Measurements from ENCODE around the gene SETX. TPM values are rescaled to one million over a fixed set of nuclear protein-coding genes. Genes with fewer than 3 reads are reported as not detected.

The SETX gene
- total RNA-seq, 1 experiment from 2014 or later = 21.0 TPM

- Histone ChIP-seq H3K27me3 (ENCODE audit: low read length) (no peaks in the 10 kb centered on the region), H3K4me1 (ENCODE audit: insufficient read depth, low read length) (no peaks in the 10 kb centered on the region), H3K4me3 (ENCODE audit: low read length) (no peak overlapping the region), H3K9ac (ENCODE audit: low read length) (no peak overlapping the region), H3K9me3 (ENCODE audit: low read length) (no peaks in the 10 kb centered on the region), H3F3A (ENCODE audit: low read length, unreplicated experiment) (no peaks in the 10 kb centered on the region), H4K20me1 (ENCODE audit: low read length) (no peaks in the 10 kb centered on the region), H3K79me2 (ENCODE audit: low read length) (no peaks in the 10 kb centered on the region), H3K4me2 (ENCODE audit: low read length) (no peak overlapping the region), H3K36me3 (ENCODE audit: low read depth, low read length) (peaks cover 21% of the 10 kb centered on the region), H3K9me2 (replicated peaks; ENCODE audit: low read length) (no peaks in the 10 kb centered on the region), H3K27ac (ENCODE audit: low read length) (no peak overlapping the region), H2AFZ (ENCODE audit: low read length) (no peak overlapping the region)
- CTCF ChIA-PET = no interaction called here
- BruUV-seq (replicated peaks) = no TSS peak
- DNase-seq = no peak
- POLR2A ChIA-PET (ENCODE audit: unreplicated experiment) = interaction anchor here (0.6 kb wide), 1 partner anchor 38 kb away, joined by 7 read pairs; no protein-coding TSS in a partner anchor
- no peak for ATAC-seq
- intact Hi-C loops (cut with micrococcal nuclease) = no loop called here
- TF ChIP-seq CTCF (conservative IDR thresholded peaks at IDR 0.05; ENCODE audit: low read depth, low read length) = no peak
- no peak for TF ChIP-seq EZH2 (IDR thresholded peaks at IDR 0.05; ENCODE audit: low read length, unreplicated experiment)
- TF ChIP-seq EZH2phosphoT487 (IDR thresholded peaks at IDR 0.05; ENCODE audit: borderline replicate concordance, low read length) = no peak
These were observed 36.2 kb upstream of the SETX start for GRCh38 chr9:132390966-132391365.

- Histone ChIP-seq H3F3A (ENCODE audit: low read length, unreplicated experiment) (no peaks in the 10 kb centered on the region), H3K36me3 (ENCODE audit: low read depth, low read length) (peaks cover 20% of the 10 kb centered on the region), H3K4me2 (ENCODE audit: low read length) (no peak overlapping the region), H2AFZ (ENCODE audit: low read length) (no peak overlapping the region), H3K9me2 (replicated peaks; ENCODE audit: low read length) (no peaks in the 10 kb centered on the region), H3K9me3 (ENCODE audit: low read length) (no peaks in the 10 kb centered on the region), H3K79me2 (ENCODE audit: low read length) (no peaks in the 10 kb centered on the region), H3K27ac (ENCODE audit: low read length) (no peak overlapping the region), H3K4me1 (ENCODE audit: insufficient read depth, low read length) (no peaks in the 10 kb centered on the region), H3K9ac (ENCODE audit: low read length) (no peak overlapping the region), H4K20me1 (ENCODE audit: low read length) (no peaks in the 10 kb centered on the region), H3K4me3 (ENCODE audit: low read length) (no peak overlapping the region), H3K27me3 (ENCODE audit: low read length) (no peaks in the 10 kb centered on the region)
- ATAC-seq = no peak
- TF ChIP-seq EZH2 (IDR thresholded peaks at IDR 0.05; ENCODE audit: low read length, unreplicated experiment) = no peak
- TF ChIP-seq EZH2phosphoT487 (IDR thresholded peaks at IDR 0.05; ENCODE audit: borderline replicate concordance, low read length) = no peak
- no peak for TF ChIP-seq CTCF (conservative IDR thresholded peaks at IDR 0.05; ENCODE audit: low read depth, low read length)
- DNase-seq = no peak
- CTCF ChIA-PET = no interaction called here
- intact Hi-C loops (cut with micrococcal nuclease) = no loop called here
- no TSS peak for BruUV-seq (replicated peaks)
- POLR2A ChIA-PET (ENCODE audit: unreplicated experiment) = no interaction called here
These were observed 32.3 kb upstream of the SETX start for GRCh38 chr9:132387133-132387532.

GRCh38 chr9:132384376-132384775 lies 29.6 kb upstream of the SETX start:
- ChIA-PET POLR2A (ENCODE audit: unreplicated experiment) (no interaction called here), CTCF (no interaction called here)
- TF ChIP-seq EZH2phosphoT487 (IDR thresholded peaks at IDR 0.05; ENCODE audit: borderline replicate concordance, low read length) = no peak
- TF ChIP-seq CTCF (conservative IDR thresholded peaks at IDR 0.05; ENCODE audit: low read depth, low read length) = no peak
- TF ChIP-seq EZH2 (IDR thresholded peaks at IDR 0.05; ENCODE audit: low read length, unreplicated experiment) = no peak
- Histone ChIP-seq H4K20me1 (ENCODE audit: low read length) (no peaks in the 10 kb centered on the region), H3K79me2 (ENCODE audit: low read length) (no peaks in the 10 kb centered on the region), H3K9ac (ENCODE audit: low read length) (no peak overlapping the region), H3K27me3 (ENCODE audit: low read length) (no peaks in the 10 kb centered on the region), H3K9me2 (replicated peaks; ENCODE audit: low read length) (no peaks in the 10 kb centered on the region), H2AFZ (ENCODE audit: low read length) (no peak overlapping the region), H3K27ac (ENCODE audit: low read length) (no peak overlapping the region), H3K4me1 (ENCODE audit: insufficient read depth, low read length) (no peaks in the 10 kb centered on the region), H3K36me3 (ENCODE audit: low read depth, low read length) (peaks cover 14% of the 10 kb centered on the region), H3K4me2 (ENCODE audit: low read length) (no peak overlapping the region), H3K4me3 (ENCODE audit: low read length) (no peak overlapping the region), H3K9me3 (ENCODE audit: low read length) (no peaks in the 10 kb centered on the region), H3F3A (ENCODE audit: low read length, unreplicated experiment) (no peaks in the 10 kb centered on the region)
- no TSS peak for BruUV-seq (replicated peaks)
- DNase-seq = no peak
- no peak for ATAC-seq
- intact Hi-C loops (cut with micrococcal nuclease) = no loop called here
